ENCODE results near the gene CREBBP.

CREBBP gene

GRCh38 chr16:3879258-3879886 is 1.1 kb downstream of the CREBBP start:
- DNase-seq = peak in 1 of 5 experiments; percentile 36

- DNase-seq = no peak
Measured at GRCh38 chr16:3878610-3879009, 1.9 kb downstream of the CREBBP start.

- DNase-seq = no peak
Measured at GRCh38 chr16:3876695-3877094, 3.8 kb downstream of the CREBBP start.

GRCh38 chr16:3876160-3876559 is 4.4 kb downstream of the CREBBP start:
- DNase-seq = no peak

GRCh38 chr16:3874794-3875692 is 5.5 kb downstream of the CREBBP start:
- no peak for DNase-seq

- DNase-seq = no peak
Measured at GRCh38 chr16:3874242-3874641, 6.3 kb downstream of the CREBBP start.

- DNase-seq = no peak
Measured at GRCh38 chr16:3873482-3874173, 6.9 kb downstream of the CREBBP start.

- DNase-seq = no peak
Measured at GRCh38 chr16:3872216-3872895, 8.2 kb downstream of the CREBBP start.

- no peak for DNase-seq
Measured at GRCh38 chr16:3868967-3869366, 11.5 kb downstream of the CREBBP start.

GRCh38 chr16:3868556-3868955 is 12.0 kb downstream of the CREBBP start:
- DNase-seq = no peak

- no peak for DNase-seq
Measured at GRCh38 chr16:3866703-3867431, 13.6 kb downstream of the CREBBP start.

GRCh38 chr16:3865241-3865640 is 15.3 kb downstream of the CREBBP start:
- DNase-seq = no peak

- no peak for DNase-seq
Measured at GRCh38 chr16:3864562-3864961, 16.0 kb downstream of the CREBBP start.

GRCh38 chr16:3863587-3863986 is 16.9 kb downstream of the CREBBP start:
- no peak for DNase-seq

GRCh38 chr16:3861808-3862451 is 18.6 kb downstream of the CREBBP start:
- no peak for DNase-seq

- no peak for DNase-seq
Measured at GRCh38 chr16:3859889-3860288, 20.6 kb downstream of the CREBBP start.

- DNase-seq = no peak
Measured at GRCh38 chr16:3858801-3859200, 21.7 kb downstream of the CREBBP start.

- DNase-seq = peak in 1 of 5 experiments; percentile 81
Measured at GRCh38 chr16:3857189-3858043, 23.1 kb downstream of the CREBBP start.

GRCh38 chr16:3856367-3857141 is 24.0 kb downstream of the CREBBP start:
- no peak for DNase-seq

All from T-helper 2 cell (primary cell).